PC-9 (cell line): ENCODE measurements around the gene B9D1. TPM values are rescaled to one million over a fixed set of nuclear protein-coding genes. Genes with fewer than 3 reads are reported as not detected.

ENCODE experiments used
- BruUV-seq: library from RNA; stranded (reverse); fragments of 400-500 nt; replicated peaks from 2 replicates; lab custom pipeline; 2021; lab: Mats Ljungman, UMichigan
- CTCF ChIA-PET: fragments of 300-600 bp; sonication (Branson Sonifier 250); formaldehyde crosslinking; loops from one replicate; lab custom pipeline; 2022; ENCODE audit warnings: antibody characterized with exemption; lab: Charles Lee
- POLR2A ChIA-PET: fragments of 300-600 bp; sonication (Branson Sonifier 250); formaldehyde crosslinking; loops from one replicate; lab custom pipeline; 2022; ENCODE audit warnings: antibody characterized with exemption; ENCODE audit not compliant: unreplicated experiment; lab: Charles Lee
- DNase-seq, 2 experiments: peaks; one replicate each; pipeline versions ENCODE4 v3.0.0 to v3.0.0-alpha.2; 2015 to 2022; ENCODE audit warnings: mixed read lengths in 1 of 2
- H2AFZ ChIP-seq: fragments of 200-600 bp; sonication (generic); 2 replicates; pipeline ENCODE4 v1.8.1; 2017; ENCODE audit warnings: antibody characterized with exemption
- H3F3A ChIP-seq: fragments of 200-600 bp; sonication (generic); 2 replicates; pipeline ENCODE4 v1.8.1; 2017; ENCODE audit warnings: antibody characterized with exemption, mild to moderate bottlenecking, low read depth; ENCODE audit not compliant: insufficient read depth
- H3K27ac ChIP-seq: fragments of 200-600 bp; sonication (generic); 2 replicates; pipeline ENCODE4 v1.6.1; 2016; ENCODE audit warnings: mixed run types
- H3K27me3 ChIP-seq: fragments of 200-600 bp; sonication (generic); 2 replicates; pipeline ENCODE4 v1.6.1; 2016; ENCODE audit warnings: low read depth, mixed run types; ENCODE audit not compliant: insufficient read depth
- H3K36me3 ChIP-seq: fragments of 200-600 bp; sonication (generic); 2 replicates; pipeline ENCODE4 v1.6.1; 2016; ENCODE audit warnings: low read depth, mixed run types
- H3K4me1 ChIP-seq: fragments of 200-600 bp; sonication (generic); replicated peaks from 2 replicates; pipeline ENCODE4 v1.6.1; 2016; ENCODE audit warnings: mixed run types; ENCODE audit not compliant: insufficient read depth
- H3K4me2 ChIP-seq: fragments of 200-600 bp; sonication (generic); 2 replicates; pipeline ENCODE4 v1.6.1; 2017; ENCODE audit warnings: mixed run types
- H3K4me3 ChIP-seq: fragments of 200-600 bp; sonication (generic); 2 replicates; pipeline ENCODE4 v1.6.1; 2016; ENCODE audit warnings: mixed run types
- H3K79me2 ChIP-seq: fragments of 200-600 bp; sonication (generic); 2 replicates; pipeline ENCODE4 v1.6.1; 2017; ENCODE audit warnings: low read depth, mixed run types
- H3K9me2 ChIP-seq: fragments of 200-600 bp; sonication (generic); 2 replicates; pipeline ENCODE4 v1.8.1; 2017; ENCODE audit warnings: mild to moderate bottlenecking; ENCODE audit not compliant: insufficient read depth
- H3K9me3 ChIP-seq: fragments of 200-600 bp; sonication (generic); 2 replicates; pipeline ENCODE4 v1.8.1; 2016; ENCODE audit warnings: low read depth; ENCODE audit not compliant: insufficient read depth
- H4K20me1 ChIP-seq: fragments of 200-600 bp; sonication (generic); 2 replicates; pipeline ENCODE4 v1.8.1; 2017; ENCODE audit not compliant: insufficient read depth
- CTCF ChIP-seq: fragments of 200-600 bp; sonication (generic); conservative IDR thresholded peaks from 2 replicates; pipeline ENCODE4 v1.6.1; 2017; ENCODE audit warnings: mixed run types, antibody characterized with exemption, mild to moderate bottlenecking, moderate library complexity
- EZH2 ChIP-seq: fragments of 200-600 bp; sonication (generic); IDR thresholded peaks from 2 replicates; pipeline ENCODE4 v1.8.0; 2017; ENCODE audit warnings: antibody characterized with exemption, low read depth
- intact Hi-C: fragments of 100-400 bp; cut with micrococcal nuclease; formaldehyde crosslinking; loops from one replicate; pipeline ENCODE4 v1.10.0; 2022; ENCODE audit not compliant: unreplicated experiment
- total RNA-seq: library from RNA; stranded (reverse); gene quantifications from 2 replicates; pipeline ENCODE4 v1.2.3, GENCODE V29; 2021

Gene B9D1
- total RNA-seq, 1 experiment from 2014 or later = 40.2 TPM

GRCh38 chr17:19301973-19302372 is 60.5 kb downstream of the B9D1 start:
- H2AFZ ChIP-seq = no peak overlapping the region
- 0 out of 2 replicates have a peak, but pooled peaks cover 6% of the 10 kb centered on the region for H3K79me2 ChIP-seq
- intact Hi-C loops = no loop called here
- H3F3A ChIP-seq = no peaks in the 10 kb centered on the region; the same call in 1 of the 2 replicates
- H3K4me2 ChIP-seq = no peak overlapping the region
- ChIA-PET CTCF (no interaction called here), POLR2A (no interaction called here)
- H3K9me3 ChIP-seq = no peaks in the 10 kb centered on the region
- no peaks in the 10 kb centered on the region for H3K27me3 ChIP-seq
- H3K27ac ChIP-seq = no peak overlapping the region
- H3K4me1 ChIP-seq = no peaks in the 10 kb centered on the region
- H3K36me3 ChIP-seq = no peaks in the 10 kb centered on the region
- no TSS peak for BruUV-seq
- H3K4me3 ChIP-seq = no peak overlapping the region
- TF ChIP-seq EZH2 (no peak), CTCF (no peak)
- no peaks in the 10 kb centered on the region for H3K9me2 ChIP-seq
- DNase-seq = no peak
- H4K20me1 ChIP-seq = peaks cover 35% of the 10 kb centered on the region

- H3K4me2 ChIP-seq = no peak overlapping the region
- no peaks in the 10 kb centered on the region; the same call in 1 of the 2 replicates for H3F3A ChIP-seq
- no peaks in the 10 kb centered on the region for H3K9me2 ChIP-seq
- H3K4me3 ChIP-seq = no peak overlapping the region
- H3K4me1 ChIP-seq = no peaks in the 10 kb centered on the region
- POLR2A ChIA-PET = interaction anchor here (0.5 kb wide), 1 partner anchor 46 kb away, joined by 4 read pairs; no protein-coding TSS in a partner anchor
- H4K20me1 ChIP-seq = peaks cover 34% of the 10 kb centered on the region
- H3K27ac ChIP-seq = no peak overlapping the region
- DNase-seq = no peak
- intact Hi-C loops = no loop called here
- no peak overlapping the region for H2AFZ ChIP-seq
- no peaks in the 10 kb centered on the region for H3K36me3 ChIP-seq
- CTCF ChIA-PET = no interaction called here
- H3K9me3 ChIP-seq = no peaks in the 10 kb centered on the region
- no TSS peak for BruUV-seq
- no peaks in the 10 kb centered on the region for H3K27me3 ChIP-seq
- no peak for TF ChIP-seq CTCF
- TF ChIP-seq EZH2 = no peak
- 0 out of 2 replicates have a peak, but pooled peaks cover 6% of the 10 kb centered on the region for H3K79me2 ChIP-seq
Observed at GRCh38 chr17:19301274-19301951, 61.1 kb downstream of the B9D1 start.

- no peak overlapping the region for H3K4me3 ChIP-seq
- no peaks in the 10 kb centered on the region for H3K27me3 ChIP-seq
- H3K36me3 ChIP-seq = no peaks in the 10 kb centered on the region
- DNase-seq = no peak
- TF ChIP-seq EZH2 (no peak), CTCF (no peak)
- no peaks in the 10 kb centered on the region for H3K9me3 ChIP-seq
- intact Hi-C loops = no loop called here
- no peaks in the 10 kb centered on the region for H3K4me1 ChIP-seq
- no peak overlapping the region for H3K4me2 ChIP-seq
- BruUV-seq = no TSS peak
- peaks cover 22% of the 10 kb centered on the region for H4K20me1 ChIP-seq
- H3K79me2 ChIP-seq = 0 out of 2 replicates have a peak, but pooled peaks cover 6% of the 10 kb centered on the region
- ChIA-PET CTCF (no interaction called here), POLR2A (no interaction called here)
- H3F3A ChIP-seq = no peaks in the 10 kb centered on the region; the same call in 1 of the 2 replicates
- no peaks in the 10 kb centered on the region for H3K9me2 ChIP-seq
- H3K27ac ChIP-seq = no peak overlapping the region
- no peak overlapping the region for H2AFZ ChIP-seq
Observed at GRCh38 chr17:19299866-19300265, 62.7 kb downstream of the B9D1 start.
